NCI-H1417 (cell line): ENCODE data around the gene IFNLR1.

ENCODE experiments used
- DNase-seq, 3 experiments: peaks; one replicate each; lab custom pipeline; 2025; lab: John Stamatoyannopoulos, UW

Gene IFNLR1

GRCh38 chr1:24175033-24175755 is 11.9 kb downstream of the IFNLR1 start:
- no peak for DNase-seq

- no peak for DNase-seq
Measured at GRCh38 chr1:24173638-24174575, 13.2 kb downstream of the IFNLR1 start.

GRCh38 chr1:24172598-24172997 is 14.5 kb downstream of the IFNLR1 start:
- DNase-seq: no peak

GRCh38 chr1:24169286-24169685 is 17.8 kb downstream of the IFNLR1 start:
- no peak for DNase-seq

- no peak for DNase-seq
Measured at GRCh38 chr1:24168245-24168644, 18.8 kb downstream of the IFNLR1 start.

- DNase-seq: no peak
Measured at GRCh38 chr1:24167008-24167407, 20.1 kb downstream of the IFNLR1 start.

- no peak for DNase-seq
Measured at GRCh38 chr1:24165500-24165899, 21.6 kb downstream of the IFNLR1 start.

GRCh38 chr1:24164004-24164403 is 23.1 kb downstream of the IFNLR1 start:
- no peak for DNase-seq

- no peak for DNase-seq
Measured at GRCh38 chr1:24162201-24162600, 24.9 kb downstream of the IFNLR1 start.

GRCh38 chr1:24161270-24161669 is 25.8 kb downstream of the IFNLR1 start:
- DNase-seq: no peak

- DNase-seq: no peak
Measured at GRCh38 chr1:24159366-24159765, 27.7 kb downstream of the IFNLR1 start.

GRCh38 chr1:24157918-24158481 is 29.1 kb downstream of the IFNLR1 start:
- DNase-seq: no peak

- no peak for DNase-seq
Measured at GRCh38 chr1:24156542-24157260, 30.4 kb downstream of the IFNLR1 start.

- peak; percentile 43 to 82 (median 78) for DNase-seq
Measured at GRCh38 chr1:24155011-24155782, 31.9 kb downstream of the IFNLR1 start.

- peak; percentile 46 to 92 (median 73) for DNase-seq
Measured at GRCh38 chr1:24154215-24154614, 32.9 kb downstream of the IFNLR1 start.

GRCh38 chr1:24152631-24153494 is 34.2 kb downstream of the IFNLR1 start:
- DNase-seq: no peak

- peak in 2 of 3 experiments; percentile 57 to 82 for DNase-seq
Measured at GRCh38 chr1:24151175-24151533, 35.9 kb downstream of the IFNLR1 start.

GRCh38 chr1:24150234-24151174 is 36.6 kb downstream of the IFNLR1 start:
- peak; percentile 87 to 93 (median 89) for DNase-seq

- peak in 1 of 3 experiments; percentile 23 for DNase-seq
Measured at GRCh38 chr1:24149866-24150233, 37.2 kb downstream of the IFNLR1 start.
